OCI-LY7 (cell line): ENCODE results near the gene TTC16. TPM values are rescaled to one million over a fixed set of nuclear protein-coding genes. Genes with fewer than 3 reads are reported as not detected.

ENCODE experiments used
- BruUV-seq: library from RNA; stranded (reverse); fragments of 400-500 nt; replicated peaks from 2 replicates; lab custom pipeline; 2021; lab: Mats Ljungman, UMichigan
- CTCF ChIA-PET: fragments of 300-600 bp; sonication (Branson Sonifier 250); formaldehyde crosslinking; loops from one replicate; lab custom pipeline; 2022; ENCODE audit warnings: antibody characterized with exemption; ENCODE audit not compliant: unreplicated experiment; lab: Charles Lee
- POLR2A ChIA-PET: fragments of 300-600 bp; sonication (Branson Sonifier 250); formaldehyde crosslinking; loops from one replicate; lab custom pipeline; 2022; ENCODE audit warnings: antibody characterized with exemption; lab: Charles Lee
- DNase-seq: peaks from one replicate; pipeline ENCODE4 v3.0.0-alpha.2; 2015; ENCODE audit warnings: low spot score
- H2AFZ ChIP-seq: fragments of 200-600 bp; sonication (generic), shearing (Covaris generic); 2 replicates; pipeline ENCODE4 v1.6.1; 2014; ENCODE audit warnings: mild to moderate bottlenecking, antibody characterized with exemption, low read length, moderate library complexity
- H3K27ac ChIP-seq: fragments of 200-600 bp; sonication (generic); 2 replicates; pipeline ENCODE4 v1.5.1; 2014; ENCODE audit warnings: mixed run types, low read depth, mild to moderate bottlenecking, moderate library complexity, low read length, inconsistent platforms; ENCODE audit not compliant: poor library complexity, severe bottlenecking
- H3K36me3 ChIP-seq: fragments of 200-600 bp; sonication (generic); 2 replicates; pipeline ENCODE4 v1.6.1; 2014; ENCODE audit warnings: mild to moderate bottlenecking, antibody characterized with exemption, low read length, moderate library complexity, mixed read lengths; ENCODE audit not compliant: insufficient read depth
- H3K4me1 ChIP-seq: fragments of 200-600 bp; sonication (generic); 2 replicates; pipeline ENCODE4 v1.5.1; 2014; ENCODE audit warnings: mild to moderate bottlenecking, low read length; ENCODE audit not compliant: insufficient read depth, poor library complexity, severe bottlenecking
- H3K4me2 ChIP-seq: fragments of 200-600 bp; sonication (generic); 2 replicates; pipeline ENCODE4 v1.6.1; 2014; ENCODE audit warnings: mild to moderate bottlenecking, low read length
- H3K4me3 ChIP-seq: fragments of 200-600 bp; sonication (generic); 2 replicates; pipeline ENCODE4 v1.5.1; 2014; ENCODE audit warnings: mild to moderate bottlenecking, low read depth, low read length; ENCODE audit not compliant: poor library complexity, severe bottlenecking
- H3K79me2 ChIP-seq: fragments of 200-600 bp; sonication (generic); 2 replicates; pipeline ENCODE4 v1.6.1; 2016; ENCODE audit warnings: low read depth, mild to moderate bottlenecking, low read length, moderate library complexity, mixed read lengths; ENCODE audit not compliant: insufficient read depth
- H3K9me2 ChIP-seq: fragments of 200-600 bp; sonication (generic); 2 replicates; pipeline ENCODE4 v1.6.1; 2016; ENCODE audit warnings: mild to moderate bottlenecking, low read length, mixed read lengths; ENCODE audit not compliant: insufficient read depth
- H3K9me3 ChIP-seq: fragments of 200-600 bp; sonication (generic); 2 replicates; pipeline ENCODE4 v1.6.1; 2014; ENCODE audit warnings: mild to moderate bottlenecking, mixed run types, low read length, mixed read lengths
- H4K20me1 ChIP-seq: fragments of 200-600 bp; sonication (generic); 2 replicates; pipeline ENCODE4 v1.6.1; 2014; ENCODE audit warnings: mild to moderate bottlenecking, antibody characterized with exemption, low read length, moderate library complexity, mixed read lengths; ENCODE audit not compliant: insufficient read depth
- EZH2phosphoT487 ChIP-seq: fragments of 200-600 bp; sonication (generic); IDR thresholded peaks from 2 replicates; pipeline ENCODE4 v1.6.1; 2018; ENCODE audit warnings: low read depth, borderline replicate concordance, mild to moderate bottlenecking, mixed run types, antibody characterized with exemption, low read length, moderate library complexity, mixed read lengths
- intact Hi-C: fragments of 100-400 bp; cut with micrococcal nuclease; formaldehyde crosslinking; loops from one replicate; pipeline ENCODE4 v1.10.0; 2022; ENCODE audit not compliant: unreplicated experiment
- total RNA-seq, 2 experiments: library from RNA; depleted of rRNA in 1 of 2; stranded (reverse); fragments of >200 nt in 1 of 2; shearing (Covaris generic) in 1 of 2; gene quantifications; 2 replicates each; pipeline ENCODE4 v1.2.3, GENCODE V29; 2014 to 2022
- TF ChIP-seq, protein P1 (sequence below): fragments of 200-600 bp; sonication (generic); conservative IDR thresholded peaks from 2 replicates; pipeline ENCODE4 v1.5.1; 2014; ENCODE audit warnings: mild to moderate bottlenecking, antibody characterized with exemption, low read length, moderate library complexity, mixed read lengths

The TTC16 gene
- total RNA-seq, 2 experiments from 2014 or later: not detected

DNA sequence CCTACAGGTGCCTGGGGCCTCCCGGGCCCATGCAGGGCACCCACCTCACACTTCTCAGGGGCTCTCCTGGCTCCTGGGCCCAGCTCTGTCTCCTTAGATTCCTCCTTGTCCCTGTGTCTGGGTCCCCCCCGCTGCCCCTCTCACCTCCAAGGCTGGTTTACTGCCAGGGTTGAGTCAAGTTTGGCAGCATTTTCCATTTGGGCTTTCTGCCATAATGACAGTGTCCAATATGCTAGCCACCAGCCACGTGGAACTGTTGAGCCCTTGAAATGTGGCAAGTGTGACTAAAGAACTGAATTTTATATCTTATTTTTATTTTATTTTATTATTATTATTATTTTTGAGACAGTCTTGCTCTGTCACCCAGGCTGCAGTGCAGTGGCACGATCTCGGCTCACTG lies 1.9 kb downstream of the TTC16 start:
- intact Hi-C loops: no loop called here
- DNase-seq: no peak
- peaks cover 20% of the 10 kb centered on the region for H3K4me1 ChIP-seq

DNA sequence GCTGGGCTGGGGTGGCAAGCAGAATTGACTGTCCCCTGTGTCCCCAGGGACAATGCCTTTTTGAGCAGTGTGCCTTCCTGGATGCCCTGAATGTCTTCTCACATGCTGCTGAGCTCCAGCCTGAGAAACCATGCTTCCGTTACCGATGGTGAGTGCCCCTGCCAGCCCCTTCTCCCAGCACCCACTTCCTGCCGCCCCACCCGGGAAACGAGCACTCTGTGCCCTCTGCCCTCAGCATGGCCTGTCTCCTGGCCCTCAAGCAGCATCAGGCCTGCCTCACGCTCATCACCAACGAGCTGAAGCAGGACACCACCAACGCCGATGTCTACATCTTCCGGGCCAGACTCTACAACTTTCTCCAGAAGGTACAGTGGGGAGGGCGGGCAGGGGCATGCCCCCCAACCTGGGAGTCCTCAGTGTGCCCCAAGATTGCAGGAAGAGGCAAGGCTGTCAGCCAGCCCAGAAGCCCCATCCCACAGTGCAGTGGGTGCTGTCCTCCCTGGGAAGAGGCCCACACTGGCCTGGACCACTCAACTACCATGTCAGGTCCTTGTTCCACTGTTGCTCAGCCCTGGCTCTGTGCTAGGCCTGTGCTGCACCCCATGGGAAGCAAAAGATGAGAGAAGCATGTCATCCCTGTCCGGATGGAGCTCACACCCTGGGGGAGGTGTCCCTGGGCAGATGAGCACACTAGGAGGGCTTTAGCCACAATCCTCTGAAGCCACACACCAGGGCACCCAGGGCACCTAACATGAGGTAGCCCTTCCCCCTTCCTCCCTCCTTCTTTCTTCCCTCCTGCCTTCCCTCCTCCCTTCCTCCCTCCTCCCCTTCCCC lies 4.4 kb downstream of the TTC16 start:
- H3K27ac ChIP-seq: no peak overlapping the region
- intact Hi-C loops: no loop called here
- no peaks in the 10 kb centered on the region for H3K9me2 ChIP-seq
- no peak overlapping the region for H2AFZ ChIP-seq
- no peak overlapping the region for H3K4me2 ChIP-seq
- peaks cover 16% of the 10 kb centered on the region for H3K4me1 ChIP-seq
- no peaks in the 10 kb centered on the region for H4K20me1 ChIP-seq
- no peak for DNase-seq
- H3K36me3 ChIP-seq: no peaks in the 10 kb centered on the region
- BruUV-seq: no TSS peak
- CTCF ChIA-PET: no interaction called here
- no peak overlapping the region for H3K4me3 ChIP-seq
- POLR2A ChIA-PET: interaction anchor here (0.6 kb wide), 1 partner anchor 202 kb away, joined by 3 read pairs; no protein-coding TSS in a partner anchor
- H3K9me3 ChIP-seq: no peaks in the 10 kb centered on the region
- TF ChIP-seq, protein P1, sequence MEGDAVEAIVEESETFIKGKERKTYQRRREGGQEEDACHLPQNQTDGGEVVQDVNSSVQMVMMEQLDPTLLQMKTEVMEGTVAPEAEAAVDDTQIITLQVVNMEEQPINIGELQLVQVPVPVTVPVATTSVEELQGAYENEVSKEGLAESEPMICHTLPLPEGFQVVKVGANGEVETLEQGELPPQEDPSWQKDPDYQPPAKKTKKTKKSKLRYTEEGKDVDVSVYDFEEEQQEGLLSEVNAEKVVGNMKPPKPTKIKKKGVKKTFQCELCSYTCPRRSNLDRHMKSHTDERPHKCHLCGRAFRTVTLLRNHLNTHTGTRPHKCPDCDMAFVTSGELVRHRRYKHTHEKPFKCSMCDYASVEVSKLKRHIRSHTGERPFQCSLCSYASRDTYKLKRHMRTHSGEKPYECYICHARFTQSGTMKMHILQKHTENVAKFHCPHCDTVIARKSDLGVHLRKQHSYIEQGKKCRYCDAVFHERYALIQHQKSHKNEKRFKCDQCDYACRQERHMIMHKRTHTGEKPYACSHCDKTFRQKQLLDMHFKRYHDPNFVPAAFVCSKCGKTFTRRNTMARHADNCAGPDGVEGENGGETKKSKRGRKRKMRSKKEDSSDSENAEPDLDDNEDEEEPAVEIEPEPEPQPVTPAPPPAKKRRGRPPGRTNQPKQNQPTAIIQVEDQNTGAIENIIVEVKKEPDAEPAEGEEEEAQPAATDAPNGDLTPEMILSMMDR: no peak
- no peak for TF ChIP-seq EZH2phosphoT487
- H3K79me2 ChIP-seq: no peaks in the 10 kb centered on the region

More for the DNA sequence above, 1.9 kb downstream of the TTC16 start:
- BruUV-seq: no TSS peak
- no peaks in the 10 kb centered on the region for H3K79me2 ChIP-seq
- H2AFZ ChIP-seq: no peak overlapping the region
- H3K9me2 ChIP-seq: no peaks in the 10 kb centered on the region
- ChIA-PET POLR2A (no interaction called here), CTCF (no interaction called here)
- H4K20me1 ChIP-seq: no peaks in the 10 kb centered on the region; the same call in 1 of the 2 replicates
- H3K4me3 ChIP-seq: no peak overlapping the region
- H3K4me2 ChIP-seq: no peak overlapping the region
- TF ChIP-seq, protein P1: no peak
- TF ChIP-seq EZH2phosphoT487: no peak
- H3K9me3 ChIP-seq: no peaks in the 10 kb centered on the region
- H3K36me3 ChIP-seq: no peaks in the 10 kb centered on the region
- no peak overlapping the region for H3K27ac ChIP-seq

DNA sequence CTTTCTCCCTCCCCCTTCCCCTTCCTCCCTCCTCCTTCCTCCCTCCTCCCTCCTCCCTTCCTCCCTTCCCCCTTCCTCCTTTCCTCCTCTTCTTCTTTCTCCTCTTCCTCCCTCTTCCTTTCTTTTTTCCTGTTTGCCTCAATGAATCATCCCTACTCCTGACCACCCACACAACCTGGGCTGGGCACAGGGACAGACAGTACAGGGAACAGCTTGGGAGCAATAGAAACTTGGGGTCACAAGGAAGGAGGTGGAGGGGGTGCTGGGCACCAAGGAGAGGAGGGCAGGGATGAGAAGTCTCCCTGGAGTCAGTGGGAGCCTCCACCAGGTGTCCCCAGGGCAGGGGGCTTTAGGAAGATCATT lies 5.0 kb downstream of the TTC16 start:
- no peak for DNase-seq
- Histone ChIP-seq H4K20me1 (no peaks in the 10 kb centered on the region), H3K9me3 (no peaks in the 10 kb centered on the region), H3K27ac (no peak overlapping the region), H3K36me3 (no peaks in the 10 kb centered on the region), H3K9me2 (no peaks in the 10 kb centered on the region), H2AFZ (no peak overlapping the region), H3K4me3 (no peak overlapping the region), H3K4me1 (peaks cover 16% of the 10 kb centered on the region), H3K79me2 (no peaks in the 10 kb centered on the region), H3K4me2 (no peak overlapping the region)
- no TSS peak for BruUV-seq
- intact Hi-C loops: no loop called here
- ChIA-PET POLR2A (no interaction called here), CTCF (no interaction called here)
- TF ChIP-seq EZH2phosphoT487: no peak
